Esophagus muscularis mucosa (tissue), 4 donors: ENCODE results near the gene NECTIN1. TPM values are rescaled to one million over a fixed set of nuclear protein-coding genes. Genes with fewer than 3 reads are reported as not detected.

Experiments
- DNase-seq: peaks from one replicate; pipeline ENCODE4 v3.0.0-alpha.2; 2017; ENCODE audit errors: extremely low spot score
- H3K27ac ChIP-seq, 4 donors: fragments of 200-600 bp; sonication (generic); replicated peaks in 1 of 4; 1 replicate in 3 of 4; 2 replicates in 1 of 4; pipeline ENCODE4 v1.5.1; 2016 to 2019; ENCODE audit warnings: mild to moderate bottlenecking in 1 of 4
- H3K27me3 ChIP-seq, 4 donors: fragments of 200-600 bp; sonication (generic); one replicate each; pipeline versions ENCODE4 v1.5.1 to v1.6.0; 2016 to 2019
- H3K36me3 ChIP-seq, 4 donors: fragments of 200-600 bp; sonication (generic); one replicate each; pipeline ENCODE4 v1.5.1; 2016 to 2019
- H3K4me1 ChIP-seq, 4 donors: fragments of 200-600 bp; sonication (generic); one replicate each; pipeline ENCODE4 v1.5.1; 2016 to 2019
- H3K4me3 ChIP-seq, 4 donors: fragments of 200-600 bp; sonication (generic); 1 replicate in 2 of 4; 2 replicates in 2 of 4; pipeline ENCODE4 v1.5.1; 2016 to 2019; ENCODE audit warnings: mild to moderate bottlenecking in 4 of 4, moderate library complexity in 1 of 4
- H3K9me3 ChIP-seq, 4 donors: fragments of 200-600 bp; sonication (generic); 1 replicate in 3 of 4; 2 replicates in 1 of 4; pipeline ENCODE4 v1.5.1; 2016 to 2019
- CTCF ChIP-seq, 3 experiments: fragments of 200-600 bp in 2 of 3; fragments of 450-650 bp in 1 of 3; sonication (generic) in 2 of 3; IDR thresholded peaks; one replicate each; pipeline ENCODE4 v1.5.1; 2017 to 2019; ENCODE audit warnings: antibody characterized with exemption in 3 of 3, mild to moderate bottlenecking in 2 of 3, moderate library complexity in 1 of 3
- EP300 ChIP-seq: sonication (generic); formaldehyde crosslinking; IDR thresholded peaks from one replicate; pipeline ENCODE4 v1.6.1; 2017; ENCODE audit warnings: antibody characterized with exemption
- POLR2A ChIP-seq: fragments of 450-650 bp; IDR thresholded peaks from one replicate; pipeline ENCODE4 v1.6.1; 2017; ENCODE audit warnings: antibody characterized with exemption, moderate library complexity, mild to moderate bottlenecking, low read depth
- POLR2AphosphoS5 ChIP-seq, 2 donors: sonication (generic); formaldehyde crosslinking; IDR thresholded peaks; one replicate each; pipeline ENCODE4 v1.6.1; 2017; ENCODE audit warnings: antibody characterized with exemption in 2 of 2
- WGBS: methylation state at CpG from one replicate; pipeline ENCODE4 v1.1.5; 2018; 5-methylcytosine and 5-hydroxymethylcytosine counted together
- intact Hi-C: fragments of 100-400 bp; cut with DNase I; formaldehyde crosslinking; loops from one replicate; pipeline ENCODE4 v1.15.1; 2023
- total RNA-seq, 4 donors: library from RNA; depleted of rRNA; stranded (reverse); fragments of >200 nt; gene quantifications; one replicate each; pipeline versions ENCODE4 v1.1.0 to v1.2.1, GENCODE V29; 2016

NECTIN1 gene
- total RNA-seq, 4 donors from 2014 or later: 1.7 to 4.0 (median 2.5) TPM

DNA sequence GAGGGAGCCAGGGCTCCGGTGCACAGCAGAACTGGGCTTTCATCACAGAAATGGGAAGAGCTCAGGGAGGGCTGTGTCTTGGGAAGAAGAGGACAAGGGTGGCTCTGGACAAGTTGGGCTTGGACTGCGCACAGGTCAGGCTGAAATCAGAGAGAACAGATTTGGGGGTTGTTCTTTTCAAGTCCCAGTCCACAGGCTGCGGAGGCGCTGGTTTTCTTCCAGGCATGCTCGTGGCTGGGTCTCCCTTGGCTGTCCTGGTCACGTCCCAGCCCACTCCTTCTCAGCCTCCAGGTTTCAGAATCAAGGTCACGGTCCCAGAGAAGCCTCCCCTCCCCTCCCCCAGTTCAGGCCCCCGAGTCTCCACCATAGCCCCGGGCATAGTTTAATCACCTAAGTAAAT, 17.0 kb downstream of the NECTIN1 start:
- no peaks in the 10 kb centered on the region for H3K9me3 ChIP-seq
- intact Hi-C loops: no loop called here
- whole genome bisulfite sequencing: 76% methylated on average over 9 of the region's 9 CpGs

GRCh38 chr11:119711476-119711875, 17.5 kb downstream of the NECTIN1 start:
- TF ChIP-seq EP300 (no peak), POLR2A (no peak), CTCF (IDR thresholded peaks at IDR 0.05) (no peak), POLR2AphosphoS5 (IDR thresholded peaks at IDR 0.05) (no peak)
- Histone ChIP-seq H3K4me1 (no peaks in the 10 kb centered on the region), H3K27me3 (no peaks in the 10 kb centered on the region), H3K4me3 (no peak overlapping the region), H3K27ac (no peak overlapping the region), H3K36me3 (no peaks in the 10 kb centered on the region), H3K9me3 (no peaks in the 10 kb centered on the region)
- WGBS: 44% methylated on average over 4 of the region's 4 CpGs
- no peak for DNase-seq
- intact Hi-C loops: no loop called here

More for the DNA sequence above, 17.0 kb downstream of the NECTIN1 start:
- Histone ChIP-seq H3K4me3 (no peak overlapping the region), H3K36me3 (no peaks in the 10 kb centered on the region), H3K27me3 (no peaks in the 10 kb centered on the region), H3K4me1 (no peaks in the 10 kb centered on the region), H3K27ac (no peak overlapping the region)
- no peak for DNase-seq
- TF ChIP-seq EP300: no peak
- TF ChIP-seq CTCF (IDR thresholded peaks at IDR 0.05): no peak
- TF ChIP-seq POLR2AphosphoS5 (IDR thresholded peaks at IDR 0.05): no peak
- no peak for TF ChIP-seq POLR2A

- WGBS: 95% methylated on average over 2 of the region's 2 CpGs
- intact Hi-C loops: no loop called here
These were observed 18.6 kb downstream of the NECTIN1 start for GRCh38 chr11:119710417-119710816.

DNA sequence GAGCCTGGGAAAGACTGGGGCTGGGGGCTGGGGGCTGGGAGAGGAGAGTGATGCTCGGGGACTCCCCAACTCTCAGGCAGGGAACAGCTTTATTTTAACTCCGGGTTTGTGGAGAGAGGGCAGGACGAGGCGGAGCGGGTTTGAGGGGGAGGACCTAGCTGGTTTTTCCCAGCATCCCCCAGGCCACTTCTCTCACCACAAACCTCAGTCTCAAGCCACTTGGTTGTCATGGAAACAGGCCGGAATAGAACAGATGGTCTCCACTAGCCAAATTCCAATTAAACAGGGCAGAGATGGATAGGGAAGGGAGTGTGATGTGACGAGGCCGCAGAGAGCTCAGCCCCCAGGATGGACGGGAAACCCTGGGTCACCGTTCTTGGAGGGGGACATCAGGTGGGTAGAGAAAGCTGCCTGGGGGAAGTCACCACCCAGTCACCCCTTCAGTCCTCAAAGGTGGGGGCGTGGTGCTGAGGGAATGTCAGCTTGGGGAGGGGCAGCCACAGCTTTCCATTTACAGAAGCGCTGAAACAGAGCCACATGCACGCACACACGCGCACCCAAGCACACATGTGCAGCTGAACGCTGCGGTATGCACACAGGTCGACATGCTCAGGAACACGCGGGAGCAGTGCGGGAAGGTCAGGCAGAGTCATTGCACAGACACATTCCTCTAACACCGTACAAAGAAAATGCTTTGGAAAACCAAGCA, 19.2 kb downstream of the NECTIN1 start:
- intact Hi-C loops: no loop called here
- no peaks in the 10 kb centered on the region for H3K27me3 ChIP-seq
- H3K27ac ChIP-seq: no peak overlapping the region
- H3K4me1 ChIP-seq: no peaks in the 10 kb centered on the region
- no peak overlapping the region for H3K4me3 ChIP-seq
- WGBS: 46% methylated on average over 22 of the region's 22 CpGs
- no peaks in the 10 kb centered on the region for H3K9me3 ChIP-seq
- DNase-seq: no peak
- no peak for TF ChIP-seq EP300
- no peak for TF ChIP-seq POLR2A
- no peak for TF ChIP-seq CTCF (IDR thresholded peaks at IDR 0.05)
- no peak for TF ChIP-seq POLR2AphosphoS5 (IDR thresholded peaks at IDR 0.05)
- H3K36me3 ChIP-seq: peaks cover 0 to 3% (median 0%) of the 10 kb centered on the region in 4 donors

More at GRCh38 chr11:119710417-119710816, 18.6 kb downstream of the NECTIN1 start:
- Histone ChIP-seq H3K27me3 (no peaks in the 10 kb centered on the region), H3K4me1 (no peaks in the 10 kb centered on the region), H3K9me3 (no peaks in the 10 kb centered on the region), H3K27ac (no peak overlapping the region), H3K4me3 (no peak overlapping the region), H3K36me3 (peaks cover 0 to 3% (median 0%) of the 10 kb centered on the region in 4 donors)
- no peak for DNase-seq
- no peak for TF ChIP-seq POLR2A

DNA sequence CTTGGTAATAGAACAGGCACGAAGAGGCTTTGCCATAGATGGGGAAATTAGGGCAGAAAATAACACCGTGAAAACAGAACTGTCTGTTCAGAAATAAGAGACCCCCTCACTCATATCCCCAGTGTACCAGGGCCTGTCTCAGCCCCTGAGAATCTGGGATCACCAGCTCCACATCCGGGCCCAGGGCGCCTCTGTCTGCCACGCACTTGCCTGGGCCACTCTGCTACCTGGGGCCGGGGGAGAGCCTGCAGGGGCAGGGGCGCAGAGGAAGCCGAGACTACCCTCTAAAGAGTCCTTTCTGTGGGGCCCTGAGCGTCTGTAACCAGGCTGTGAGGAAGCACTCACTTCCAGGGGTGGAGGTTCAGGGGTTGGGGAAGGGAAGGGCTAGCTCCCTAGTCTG, 19.8 kb downstream of the NECTIN1 start:
- H3K4me1 ChIP-seq: no peaks in the 10 kb centered on the region
- H3K36me3 ChIP-seq: peaks cover 0 to 3% (median 0%) of the 10 kb centered on the region in 4 donors
- WGBS: 58% methylated on average over 8 of the region's 9 CpGs
- H3K4me3 ChIP-seq: no peak overlapping the region
- H3K27ac ChIP-seq: no peak overlapping the region
- no peaks in the 10 kb centered on the region for H3K27me3 ChIP-seq
- no peaks in the 10 kb centered on the region for H3K9me3 ChIP-seq
- no peak for TF ChIP-seq EP300
- intact Hi-C loops: no loop called here
- no peak for DNase-seq

DNA sequence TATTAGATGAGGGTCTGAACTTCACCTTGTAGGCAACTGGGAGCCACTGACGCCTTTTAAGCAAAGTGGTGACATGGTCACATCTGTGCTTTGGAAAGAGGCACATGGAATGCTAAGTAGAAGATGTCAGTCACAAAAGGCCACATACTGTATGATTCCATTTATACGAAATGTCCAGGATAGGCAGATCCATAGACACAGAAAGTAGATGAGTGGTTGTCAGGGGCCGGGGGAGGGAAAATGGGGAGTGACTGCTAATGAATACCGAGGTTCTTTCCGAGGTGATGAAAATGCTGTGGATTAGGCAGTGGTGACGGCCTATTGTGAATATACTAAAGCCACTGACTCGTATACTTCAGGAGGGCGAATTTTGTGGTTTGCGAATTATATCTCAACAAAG, 20.6 kb downstream of the NECTIN1 start:
- 88% methylated on average over 9 of the region's 9 CpGs for WGBS
- Histone ChIP-seq H3K4me3 (no peak overlapping the region), H3K27ac (no peak overlapping the region), H3K4me1 (no peaks in the 10 kb centered on the region), H3K27me3 (no peaks in the 10 kb centered on the region), H3K36me3 (peaks cover 0 to 3% (median 0%) of the 10 kb centered on the region in 4 donors), H3K9me3 (no peaks in the 10 kb centered on the region)
- no peak for DNase-seq
- no peak for TF ChIP-seq EP300
- TF ChIP-seq POLR2A: no peak
- TF ChIP-seq POLR2AphosphoS5 (IDR thresholded peaks at IDR 0.05): no peak
- no peak for TF ChIP-seq CTCF (IDR thresholded peaks at IDR 0.05)
- intact Hi-C loops: no loop called here
